HS-27A (cell line): ENCODE measurements around the gene MRPL42.
"Not testable (repeated sequence)": the region's sequence is repeated elsewhere in the genome, so short reads cannot be mapped to it uniquely, and the experiment has no call there.

ENCODE experiments used
- DNase-seq: peaks from one replicate; pipeline ENCODE4 v3.0.0-alpha.2; 2012; ENCODE audit warnings: low read depth, missing footprints

The MRPL42 gene

DNA sequence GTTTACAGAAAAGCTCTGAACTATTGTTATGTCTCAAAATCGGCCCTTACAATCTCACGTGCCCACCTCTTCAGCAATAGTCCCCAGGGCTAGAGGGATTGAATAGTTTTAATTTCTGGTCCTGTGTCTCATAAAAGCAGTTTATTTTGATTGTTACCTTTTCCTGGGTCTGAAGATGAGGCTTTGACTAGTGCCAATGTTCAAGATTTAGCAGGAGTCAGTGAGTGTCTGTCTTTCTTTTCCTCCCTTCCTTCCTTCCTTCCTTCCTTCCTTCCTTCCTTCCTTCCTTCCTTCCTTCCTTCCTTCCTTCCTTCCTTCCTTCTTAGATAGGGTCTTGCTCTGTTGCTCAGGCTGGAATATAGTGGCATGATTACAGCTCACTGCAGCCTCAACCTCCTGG is 80.5 kb downstream of the MRPL42 start:
- no peak for DNase-seq

- DNase-seq, result no peak
These were observed 81.9 kb downstream of the MRPL42 start for GRCh38 chr12:93549174-93549573.

GRCh38 chr12:93550748-93551611 is 83.7 kb downstream of the MRPL42 start:
- DNase-seq, result no peak

DNA sequence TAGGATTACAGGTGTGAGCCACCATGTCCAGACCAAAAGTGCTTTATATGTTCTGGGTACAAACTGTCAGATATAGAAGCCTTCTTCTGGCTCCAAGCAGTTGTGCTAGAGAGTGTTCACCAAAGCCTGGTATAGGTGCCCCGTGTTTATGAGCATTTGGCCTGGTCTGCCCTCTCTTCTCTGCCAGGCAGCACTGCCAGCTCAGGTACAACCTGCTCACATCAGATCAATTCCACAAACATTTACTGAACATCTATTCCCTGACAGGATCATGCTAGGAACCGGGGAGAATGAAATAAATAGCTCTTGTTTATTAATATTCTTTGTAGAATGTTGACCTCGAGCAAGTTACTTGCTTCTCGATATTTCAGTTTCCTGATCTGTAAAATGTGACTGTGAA is 85.1 kb downstream of the MRPL42 start:
- no peak for DNase-seq

DNA sequence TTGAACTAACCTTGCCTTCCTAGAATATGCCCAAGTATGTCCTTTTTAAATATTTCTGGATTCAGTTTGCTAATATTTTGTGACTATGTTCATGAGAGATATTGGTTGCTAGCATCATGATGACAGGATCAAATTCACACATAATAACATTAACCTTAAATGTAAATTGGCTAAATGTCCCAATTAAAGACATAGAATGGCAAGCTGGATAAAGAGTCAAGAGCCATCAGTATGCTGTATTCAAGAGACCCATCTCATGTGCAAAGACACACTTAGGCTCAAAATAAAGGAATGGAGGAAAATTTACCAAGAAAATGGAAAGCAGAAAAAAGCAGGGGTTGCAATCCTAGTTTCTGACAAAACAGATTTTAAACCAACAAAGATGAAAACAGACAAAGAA is 90.6 kb downstream of the MRPL42 start:
- not testable (repeated sequence) for DNase-seq

GRCh38 chr12:93558685-93559084 is 91.4 kb downstream of the MRPL42 start:
- DNase-seq, result not testable (repeated sequence)

- peak; percentile 8 for DNase-seq
These were observed 96.7 kb downstream of the MRPL42 start for GRCh38 chr12:93563807-93564538.

DNA sequence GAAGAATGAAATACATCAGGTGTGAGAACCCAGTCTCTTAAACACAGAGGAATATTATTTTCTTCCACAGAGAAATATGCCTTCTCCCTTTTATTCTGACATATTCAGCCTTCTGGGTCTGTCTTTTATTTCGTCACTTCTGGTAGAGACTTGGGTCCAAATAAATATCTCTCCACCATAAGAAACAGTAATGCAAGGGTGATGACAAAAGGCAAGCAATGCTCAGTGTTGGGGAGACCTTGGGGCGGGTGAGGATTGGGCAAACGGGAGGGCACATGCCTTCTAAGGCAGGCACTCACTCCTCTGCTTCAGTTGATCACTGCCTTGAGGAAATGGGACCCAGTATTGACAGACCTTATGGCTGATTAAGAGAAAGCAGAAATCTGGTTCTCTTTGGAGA is 98.4 kb downstream of the MRPL42 start:
- DNase-seq, result no peak
